ENCODE results near the gene CPNE5. TPM values are rescaled to one million over a fixed set of nuclear protein-coding genes. Genes with fewer than 3 reads are reported as not detected.
A peak's percentile ranks its signal among the peaks of the same experiment; 100 is the strongest.

CPNE5 gene
- total and polyA plus RNA-seq, 2 of the 4 experiments (the other 2 are of a cell fraction) = 0.07 TPM; not detected in 1

- 86% methylated on average over 1 of the region's 6 CpGs; no CpG with 5 or more reads in 1 of the 2 experiments for WGBS, 2 experiments (ENCODE audit: extremely low coverage in 2 of 2, insufficient read length in 1 of 2)
- no peak overlapping the region for H3K23ac ChIP-seq (ENCODE audit: low read depth, low read length)
- no peaks in the 10 kb centered on the region for H3K79me1 ChIP-seq (ENCODE audit: low read depth in 1 of 2, low read length in 2 of 2)
- H3K4me2 ChIP-seq (ENCODE audit: low read depth, low read length) = no peak overlapping the region
- H3K27ac ChIP-seq (ENCODE audit: insufficient read depth, low read length) = no peak overlapping the region
- H2BK5ac ChIP-seq (ENCODE audit: low read depth, low read length, poor library complexity, severe bottlenecking) = no peak overlapping the region
- H3K56ac ChIP-seq (ENCODE audit: extremely low read depth, insufficient read depth, low read length) = no peak overlapping the region
- intact Hi-C loops (cut with micrococcal nuclease) (no loop called here), dilution Hi-C loops (cut with HindIII; ENCODE audit: low sequenced_read_pairs, unreplicated experiment) (no loop called here), in situ Hi-C loops (cut with MboI; ENCODE audit: low sequenced_read_pairs) (no loop called here)
- DNase-seq (no peak), ATAC-seq (ENCODE audit: low read depth) (no peak)
- H3K36me3 ChIP-seq (ENCODE audit: control insufficient read depth, insufficient read depth, low read length) = no peaks in the 10 kb centered on the region
- no peaks in the 10 kb centered on the region for H3K9me3 ChIP-seq (ENCODE audit: control insufficient read depth, insufficient read depth, low read length)
- no peak overlapping the region for H2AFZ ChIP-seq (replicated peaks; ENCODE audit: low read length, poor library complexity)
- no peak overlapping the region for H4K5ac ChIP-seq (ENCODE audit: low read depth, low read length)
- H2AK5ac ChIP-seq (ENCODE audit: low read depth, low read length) = no peak overlapping the region
- ChIA-PET CTCF (no interaction called here), POLR2A (ENCODE audit: unreplicated experiment) (no interaction called here)
- H3K27me3 ChIP-seq (ENCODE audit: control insufficient read depth, insufficient read depth, low read length) = peaks cover 3% of the 10 kb centered on the region
- H3K4ac ChIP-seq (ENCODE audit: low read depth, low read length) = no peak overlapping the region
- H2BK120ac ChIP-seq (ENCODE audit: low read depth, low read length) = no peak overlapping the region
- peak overlapping the region; percentile 48 for H2AK9ac ChIP-seq (replicated peaks; ENCODE audit: low read depth, low read length, poor library complexity)
- no peak overlapping the region for H3K9ac ChIP-seq (ENCODE audit: low read depth, low read length)
- BruUV-seq (replicated peaks) = no TSS peak
- H3K4me1 ChIP-seq (ENCODE audit: control insufficient read depth, insufficient read depth, low read length) = peaks cover 11% of the 10 kb centered on the region
- no peak overlapping the region; the same call in 2 of the 3 replicates for H2BK15ac ChIP-seq (ENCODE audit: low read depth, low read length)
- H3K18ac ChIP-seq (ENCODE audit: low read depth, low read length) = no peak overlapping the region
- H2BK20ac ChIP-seq (ENCODE audit: low read depth, low read length) = no peak overlapping the region
- H3K14ac ChIP-seq (replicated peaks; ENCODE audit: low read depth, low read length) = no peak overlapping the region
- no peak overlapping the region for H3K4me3 ChIP-seq (ENCODE audit: insufficient read depth, low read depth, low read length)
- H4K8ac ChIP-seq (ENCODE audit: low read depth in 2 of 2, low read length in 2 of 2) = no peak overlapping the region
- peaks cover 5% of the 10 kb centered on the region; the same call in 1 of the 2 replicates for H3K9me1 ChIP-seq (ENCODE audit: insufficient read depth, low read length)
- TF ChIP-seq FOS (IDR thresholded peaks at IDR 0.05; ENCODE audit: low read depth, low read length) (no peak), CEBPB (IDR thresholded peaks at IDR 0.05; ENCODE audit: low read depth, low read length) (no peak), ELK1 (IDR thresholded peaks at IDR 0.05; ENCODE audit: borderline replicate concordance, low read depth, low read length) (no peak), RAD21 (IDR thresholded peaks at IDR 0.05; ENCODE audit: low read length) (no peak), SMC3 (IDR thresholded peaks at IDR 0.05; ENCODE audit: low read depth, low read length) (no peak), POLR2A (IDR thresholded peaks at IDR 0.05; ENCODE audit: low read depth, low read length) (no peak), BHLHE40 (IDR thresholded peaks at IDR 0.05; ENCODE audit: low read depth, low read length) (no peak), MAZ (IDR thresholded peaks at IDR 0.05; ENCODE audit: borderline replicate concordance, low read depth, low read length) (no peak)
- H4K91ac ChIP-seq (ENCODE audit: insufficient read depth, low read depth, low read length) = no peak overlapping the region
- no peaks in the 10 kb centered on the region for H4K20me1 ChIP-seq (ENCODE audit: insufficient read depth, low read length)
These were observed 13.8 kb downstream of the CPNE5 start for GRCh38 chr6:36825452-36825851.
